ENCODE measurements around the gene DUSP6. TPM values are rescaled to one million over a fixed set of nuclear protein-coding genes. Genes with fewer than 3 reads are reported as not detected.

Gene DUSP6
- total and polyA plus RNA-seq, 4 donors: 19.8 to 96.8 (median 64.0) TPM

DNA sequence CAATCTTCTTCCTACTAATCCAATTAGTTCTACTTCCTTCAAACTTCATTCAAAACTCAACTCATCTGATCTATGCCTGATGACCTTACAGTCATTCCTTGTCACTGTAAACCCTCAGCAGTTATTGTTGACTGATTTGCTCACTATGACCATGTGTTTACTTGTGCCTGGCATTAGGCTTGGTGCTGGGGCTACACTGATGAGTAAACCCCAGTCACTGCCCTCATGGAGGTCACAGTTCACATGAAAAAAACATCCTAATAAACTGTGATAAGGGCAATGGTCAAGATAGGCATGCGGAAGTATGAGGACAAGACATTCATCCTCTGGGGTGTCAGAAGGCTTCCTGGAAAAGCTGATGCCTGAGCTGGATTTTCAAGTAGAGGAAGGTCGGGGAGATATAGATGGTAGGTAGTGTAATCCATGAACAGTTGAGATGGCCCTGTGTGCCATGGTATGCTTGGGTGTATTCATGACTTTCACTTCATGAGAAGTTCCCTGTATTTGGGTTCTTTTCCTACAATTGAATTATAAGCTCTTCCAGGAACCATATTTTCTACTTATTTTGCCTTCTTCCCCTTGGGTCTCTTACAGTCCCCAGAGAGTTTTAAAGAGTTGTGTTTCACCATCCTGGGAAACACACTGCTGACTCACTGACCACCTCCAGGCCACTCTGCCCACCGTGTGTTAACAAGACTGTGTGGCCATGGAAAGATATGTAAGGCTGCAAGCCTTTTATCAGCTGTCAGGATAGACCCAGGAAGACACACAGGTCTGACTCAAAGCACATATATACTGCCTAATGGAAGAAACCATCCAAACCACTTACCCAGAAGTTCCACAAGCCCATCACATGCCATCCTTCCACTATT, 38.7 kb upstream of the DUSP6 start:
- Histone ChIP-seq H3K27me3 (ENCODE audit: control insufficient read depth in 1 of 2, insufficient read depth in 2 of 2, low read length in 1 of 2) (no peaks in the 10 kb centered on the region), H3K27ac (ENCODE audit: low read depth in 1 of 2, low read length in 2 of 2) (no peak overlapping the region), H3K9me3 (ENCODE audit: control insufficient read depth, low read length) (no peaks in the 10 kb centered on the region), H3K36me3 (ENCODE audit: control insufficient read depth in 1 of 2, insufficient read depth in 2 of 2, low read length in 1 of 2) (no peaks in the 10 kb centered on the region), H3K4me3 (ENCODE audit: low read length in 2 of 2) (no peak overlapping the region), H3K4me1 (ENCODE audit: control insufficient read depth in 1 of 2, insufficient read depth in 2 of 2, low read length in 2 of 2) (peaks cover 0 to 7% of the 10 kb centered on the region in 2 donors)
- WGBS, 2 donors: 77 to 83% methylated on average over 3 of the region's 3 CpGs
- intact Hi-C loops (cut with DNase I): no loop called here
- no peak for ATAC-seq (ENCODE audit: low FRiP score)
- DNase-seq: no peak

- intact Hi-C loops (cut with DNase I): no loop called here
- H3K27me3 ChIP-seq (ENCODE audit: control insufficient read depth in 1 of 2, insufficient read depth in 2 of 2, low read length in 1 of 2): no peaks in the 10 kb centered on the region
- no peaks in the 10 kb centered on the region for H3K36me3 ChIP-seq (ENCODE audit: control insufficient read depth in 1 of 2, insufficient read depth in 2 of 2, low read length in 1 of 2)
- peak; percentile 15 for ATAC-seq (ENCODE audit: low FRiP score)
- peaks cover under 1 to 9% of the 10 kb centered on the region in 2 donors for H3K4me1 ChIP-seq (ENCODE audit: control insufficient read depth in 1 of 2, insufficient read depth in 2 of 2, low read length in 2 of 2)
- no peak overlapping the region for H3K27ac ChIP-seq (ENCODE audit: low read depth in 1 of 2, low read length in 2 of 2)
- no peak for DNase-seq
- WGBS, 2 donors: 53 to 57% methylated on average over 6 of the region's 6 CpGs
- no peak overlapping the region for H3K4me3 ChIP-seq (ENCODE audit: low read length in 2 of 2)
- H3K9me3 ChIP-seq (ENCODE audit: control insufficient read depth, low read length): no peaks in the 10 kb centered on the region
These were observed 37.7 kb upstream of the DUSP6 start for GRCh38 chr12:89389755-89390661.

- no peak for ATAC-seq (ENCODE audit: low FRiP score)
These were observed 33.8 kb upstream of the DUSP6 start for GRCh38 chr12:89386138-89386537.

DNA sequence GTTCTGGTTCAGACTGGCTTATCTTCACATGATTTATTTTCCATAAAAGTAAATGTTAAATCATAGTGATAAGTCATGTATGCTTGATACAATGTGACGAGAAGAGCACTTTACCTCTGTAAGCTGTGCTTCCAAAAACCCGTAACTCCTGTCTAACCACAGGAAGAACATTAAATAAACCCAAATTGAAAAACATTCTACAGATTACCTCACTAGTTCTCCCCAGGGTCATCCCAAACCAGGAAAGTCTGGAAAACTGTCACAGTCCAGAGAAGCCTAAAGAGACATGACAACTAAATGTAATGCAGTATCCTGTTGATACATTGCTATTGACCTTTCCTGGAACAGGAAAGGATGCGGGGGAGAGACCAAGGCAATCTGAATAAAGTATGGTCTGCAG, 32.5 kb upstream of the DUSP6 start:
- H3K4me3 ChIP-seq (ENCODE audit: low read length in 2 of 2): no peak overlapping the region
- intact Hi-C loops (cut with DNase I): no loop called here
- whole genome bisulfite sequencing, 2 donors: 38 to 45% methylated on average over 3 of the region's 3 CpGs

More at GRCh38 chr12:89386138-89386537, 33.8 kb upstream of the DUSP6 start:
- 79 to 98% methylated on average over 3 of the region's 3 CpGs for WGBS, 2 donors
- no peaks in the 10 kb centered on the region for H3K36me3 ChIP-seq (ENCODE audit: control insufficient read depth in 1 of 2, insufficient read depth in 2 of 2, low read length in 1 of 2)
- H3K4me1 ChIP-seq (ENCODE audit: control insufficient read depth in 1 of 2, insufficient read depth in 2 of 2, low read length in 2 of 2): peaks cover 3 to 12% of the 10 kb centered on the region in 2 donors
- DNase-seq: no peak
- H3K27me3 ChIP-seq (ENCODE audit: control insufficient read depth in 1 of 2, insufficient read depth in 2 of 2, low read length in 1 of 2): no peaks in the 10 kb centered on the region
- no peak overlapping the region for H3K4me3 ChIP-seq (ENCODE audit: low read length in 2 of 2)
- intact Hi-C loops (cut with DNase I): no loop called here
- H3K9me3 ChIP-seq (ENCODE audit: control insufficient read depth, low read length): no peaks in the 10 kb centered on the region
- H3K27ac ChIP-seq (ENCODE audit: low read depth in 1 of 2, low read length in 2 of 2): peak overlapping the region in 1 of 2 donors; percentile 43

DNA sequence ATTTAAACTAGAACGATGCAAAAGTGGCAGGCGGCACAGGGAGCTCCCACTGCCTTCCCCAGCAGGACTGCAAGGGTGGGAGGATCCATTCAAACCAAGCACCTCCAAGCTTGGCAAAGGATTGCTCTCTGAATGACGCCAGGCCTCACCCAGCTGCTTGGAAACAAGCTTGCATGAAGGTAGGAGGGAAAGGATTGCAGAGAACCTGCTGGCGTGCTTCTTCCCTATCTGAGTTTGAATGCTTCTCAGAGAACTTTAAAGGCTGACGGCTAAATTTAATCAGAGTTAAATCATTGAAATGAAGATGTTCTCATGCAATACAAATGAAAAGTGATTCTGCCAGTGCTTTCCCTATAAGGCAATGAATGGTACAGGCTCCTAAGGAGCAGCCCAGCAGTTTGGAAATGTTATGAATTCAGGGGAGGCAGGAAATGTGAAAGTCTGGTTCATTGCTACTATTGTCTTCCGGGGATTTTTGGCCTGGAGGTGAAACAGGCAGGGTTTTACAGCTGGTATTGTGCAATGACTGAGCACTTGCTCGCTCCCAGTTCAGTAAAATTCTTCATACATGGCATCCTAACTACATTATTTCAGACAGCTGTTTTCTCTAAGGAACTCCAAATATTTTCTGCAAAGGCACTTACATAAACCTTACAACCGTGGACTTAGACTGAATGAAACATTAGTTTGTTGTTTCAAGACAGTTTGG, 31.9 kb upstream of the DUSP6 start:
- Histone ChIP-seq H3K36me3 (ENCODE audit: control insufficient read depth in 1 of 2, insufficient read depth in 2 of 2, low read length in 1 of 2) (no peaks in the 10 kb centered on the region), H3K27ac (ENCODE audit: low read depth in 1 of 2, low read length in 2 of 2) (peak overlapping the region; percentile 57 to 95), H3K4me1 (ENCODE audit: control insufficient read depth in 1 of 2, insufficient read depth in 2 of 2, low read length in 2 of 2) (peaks cover 3 to 7% of the 10 kb centered on the region in 2 donors), H3K27me3 (ENCODE audit: control insufficient read depth in 1 of 2, insufficient read depth in 2 of 2, low read length in 1 of 2) (no peaks in the 10 kb centered on the region), H3K9me3 (ENCODE audit: control insufficient read depth, low read length) (no peaks in the 10 kb centered on the region), H3K4me3 (ENCODE audit: low read length in 2 of 2) (no peak overlapping the region)
- peak; percentile 81 for ATAC-seq (ENCODE audit: low FRiP score)
- DNase-seq: peak in 1 of 2 donors; percentile 54
- intact Hi-C loops (cut with DNase I): no loop called here
- 2 to 4% methylated on average over 8 of the region's 8 CpGs for WGBS, 2 donors

More for the DNA sequence above, 32.5 kb upstream of the DUSP6 start:
- DNase-seq: no peak
- ATAC-seq (ENCODE audit: low FRiP score): no peak
- Histone ChIP-seq H3K4me1 (ENCODE audit: control insufficient read depth in 1 of 2, insufficient read depth in 2 of 2, low read length in 2 of 2) (peaks cover 3 to 7% of the 10 kb centered on the region in 2 donors), H3K27ac (ENCODE audit: low read depth in 1 of 2, low read length in 2 of 2) (peak overlapping the region in 1 of 2 donors; percentile 57), H3K9me3 (ENCODE audit: control insufficient read depth, low read length) (no peaks in the 10 kb centered on the region), H3K27me3 (ENCODE audit: control insufficient read depth in 1 of 2, insufficient read depth in 2 of 2, low read length in 1 of 2) (no peaks in the 10 kb centered on the region), H3K36me3 (ENCODE audit: control insufficient read depth in 1 of 2, insufficient read depth in 2 of 2, low read length in 1 of 2) (no peaks in the 10 kb centered on the region)

- H3K4me3 ChIP-seq (ENCODE audit: low read length in 2 of 2): no peak overlapping the region
- peak overlapping the region; percentile 64 to 95 for H3K27ac ChIP-seq (ENCODE audit: low read depth in 1 of 2, low read length in 2 of 2)
- intact Hi-C loops (cut with DNase I): no loop called here
- H3K27me3 ChIP-seq (ENCODE audit: control insufficient read depth in 1 of 2, insufficient read depth in 2 of 2, low read length in 1 of 2): no peaks in the 10 kb centered on the region
- no peak for DNase-seq
- 59 to 63% methylated on average over 6 of the region's 6 CpGs for WGBS, 2 donors
- H3K9me3 ChIP-seq (ENCODE audit: control insufficient read depth, low read length): no peaks in the 10 kb centered on the region
- no peaks in the 10 kb centered on the region for H3K36me3 ChIP-seq (ENCODE audit: control insufficient read depth in 1 of 2, insufficient read depth in 2 of 2, low read length in 1 of 2)
- ATAC-seq (ENCODE audit: low FRiP score): peak; percentile 69
- peaks cover 3 to 7% of the 10 kb centered on the region in 2 donors for H3K4me1 ChIP-seq (ENCODE audit: control insufficient read depth in 1 of 2, insufficient read depth in 2 of 2, low read length in 2 of 2)
These were observed 31.1 kb upstream of the DUSP6 start for GRCh38 chr12:89383235-89384049.

GRCh38 chr12:89382328-89382727, 30.0 kb upstream of the DUSP6 start:
- DNase-seq (no peak), ATAC-seq (ENCODE audit: low FRiP score) (no peak)
- Histone ChIP-seq H3K36me3 (ENCODE audit: control insufficient read depth in 1 of 2, insufficient read depth in 2 of 2, low read length in 1 of 2) (no peaks in the 10 kb centered on the region), H3K9me3 (ENCODE audit: control insufficient read depth, low read length) (no peaks in the 10 kb centered on the region), H3K27ac (ENCODE audit: low read depth in 1 of 2, low read length in 2 of 2) (no peak overlapping the region), H3K4me1 (ENCODE audit: control insufficient read depth in 1 of 2, insufficient read depth in 2 of 2, low read length in 2 of 2) (peaks cover 3 to 7% of the 10 kb centered on the region in 2 donors), H3K4me3 (ENCODE audit: low read length in 2 of 2) (no peak overlapping the region), H3K27me3 (ENCODE audit: control insufficient read depth in 1 of 2, insufficient read depth in 2 of 2, low read length in 1 of 2) (no peaks in the 10 kb centered on the region)
- intact Hi-C loops (cut with DNase I): no loop called here
- 85 to 96% methylated on average over 5 of the region's 5 CpGs for WGBS, 2 donors
